GM21367 (cell line): ENCODE results near the gene AGFG1.
A peak's percentile ranks its signal among the peaks of the same experiment; 100 is the strongest.

Experiments used
- ATAC-seq: cut with Tn5 transposase; IDR thresholded peaks from one replicate; pipeline ENCODE4 v1.9.1; 2021; ENCODE audit not compliant: unreplicated experiment

Gene AGFG1

DNA sequence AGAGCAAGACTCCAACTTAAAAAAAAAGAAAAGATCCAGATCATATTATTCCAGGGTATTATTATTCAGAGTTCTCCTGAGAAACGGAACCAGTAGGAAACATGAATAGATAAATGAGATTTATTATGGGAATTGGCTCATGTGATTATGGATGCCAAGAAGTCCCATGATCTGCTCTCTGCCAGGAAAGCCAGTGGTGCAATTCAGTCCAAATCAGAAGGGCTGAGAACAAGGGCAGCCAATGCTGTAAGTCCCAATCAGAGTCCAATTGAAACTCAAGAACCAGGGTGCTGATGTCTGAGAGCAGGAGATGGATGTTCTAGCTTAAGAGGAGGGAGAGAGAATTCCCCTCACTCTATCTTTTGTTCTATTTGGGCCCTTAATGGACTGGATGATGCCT lies 134.5 kb downstream of the AGFG1 start:
- no peak for ATAC-seq

DNA sequence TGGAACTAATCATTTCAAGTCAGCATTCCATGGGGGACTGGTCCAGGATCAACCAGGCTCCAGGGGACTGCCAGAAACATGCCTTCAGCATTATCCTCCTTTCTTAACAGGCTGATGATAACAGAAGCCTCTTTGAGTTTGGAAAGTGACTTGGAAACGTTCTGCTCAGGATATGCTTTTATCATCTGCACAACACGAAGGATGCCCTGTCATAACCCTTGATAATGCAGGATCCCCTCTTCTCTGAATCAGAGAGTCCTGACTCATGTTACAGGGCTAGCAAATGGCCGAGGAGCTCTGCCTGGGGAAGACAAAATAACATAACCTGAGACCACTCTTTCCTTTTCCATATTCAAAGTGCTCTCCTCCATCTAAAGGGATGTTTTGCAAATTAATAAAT lies 136.0 kb downstream of the AGFG1 start:
- ATAC-seq, result no peak

DNA sequence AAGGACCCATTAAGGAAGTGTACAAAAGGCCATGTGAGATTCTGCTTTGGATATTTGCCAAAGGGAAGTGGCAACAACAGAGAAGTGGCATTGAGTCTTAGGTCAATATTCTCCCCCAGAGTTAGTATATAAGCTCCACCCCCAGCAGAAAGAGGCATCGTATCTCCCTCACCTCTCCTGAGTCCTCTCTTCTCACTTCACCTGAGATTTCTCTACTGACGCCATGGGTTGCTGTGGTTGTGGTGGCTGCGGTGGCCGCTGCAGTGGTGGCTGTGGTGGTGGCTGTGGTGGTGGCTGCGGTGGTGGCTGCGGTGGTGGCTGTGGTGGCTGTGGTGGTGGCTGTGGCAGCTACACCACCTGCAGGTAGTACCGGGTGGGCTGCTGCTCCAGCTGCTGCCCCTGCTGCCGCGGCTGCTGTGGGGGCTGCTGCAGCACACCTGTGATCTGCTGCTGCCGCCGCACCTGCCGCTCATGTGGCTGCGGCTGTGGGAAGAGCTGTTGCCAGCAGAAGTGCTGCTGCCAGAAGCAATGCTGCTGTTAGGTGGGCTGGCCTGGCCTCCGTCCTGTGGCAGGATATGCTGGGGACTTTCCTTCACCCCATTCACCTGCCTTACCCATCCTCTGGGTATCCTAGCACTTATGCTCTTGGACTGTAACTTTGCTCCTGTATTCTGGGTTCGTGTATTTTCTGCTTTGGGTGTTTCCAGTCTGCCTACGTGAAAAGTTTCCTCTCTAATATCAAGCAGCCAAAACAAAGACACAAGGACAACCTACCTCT lies 136.8 kb downstream of the AGFG1 start:
- peak; percentile 54 for ATAC-seq

DNA sequence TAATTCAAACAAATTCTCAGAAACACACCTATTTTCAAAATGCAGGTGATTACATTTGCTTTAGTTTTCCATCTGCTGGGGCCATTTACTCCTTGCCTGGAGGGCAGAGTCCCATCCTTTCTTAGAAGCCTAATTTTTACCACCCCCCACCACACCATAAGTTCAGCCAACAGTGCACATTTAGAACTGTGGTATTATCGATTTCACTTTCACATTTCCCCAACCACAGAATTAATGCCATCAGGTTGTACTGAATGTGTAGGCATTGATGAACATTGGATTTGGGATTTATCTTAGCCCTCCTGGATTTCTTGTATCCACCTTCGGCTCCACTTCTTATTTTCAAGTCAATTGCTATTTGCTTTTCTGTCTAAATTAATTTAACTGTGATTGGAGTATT lies 138.2 kb downstream of the AGFG1 start:
- no peak for ATAC-seq
